ENCODE measurements around the gene WDR31. TPM values are rescaled to one million over a fixed set of nuclear protein-coding genes. Genes with fewer than 3 reads are reported as not detected.
"Not testable (repeated sequence)": the region's sequence is repeated elsewhere in the genome, so short reads cannot be mapped to it uniquely, and the experiment has no call there.

WDR31 gene
- polyA plus RNA-seq, 1 donor from 2014 or later = 0.13 TPM

DNA sequence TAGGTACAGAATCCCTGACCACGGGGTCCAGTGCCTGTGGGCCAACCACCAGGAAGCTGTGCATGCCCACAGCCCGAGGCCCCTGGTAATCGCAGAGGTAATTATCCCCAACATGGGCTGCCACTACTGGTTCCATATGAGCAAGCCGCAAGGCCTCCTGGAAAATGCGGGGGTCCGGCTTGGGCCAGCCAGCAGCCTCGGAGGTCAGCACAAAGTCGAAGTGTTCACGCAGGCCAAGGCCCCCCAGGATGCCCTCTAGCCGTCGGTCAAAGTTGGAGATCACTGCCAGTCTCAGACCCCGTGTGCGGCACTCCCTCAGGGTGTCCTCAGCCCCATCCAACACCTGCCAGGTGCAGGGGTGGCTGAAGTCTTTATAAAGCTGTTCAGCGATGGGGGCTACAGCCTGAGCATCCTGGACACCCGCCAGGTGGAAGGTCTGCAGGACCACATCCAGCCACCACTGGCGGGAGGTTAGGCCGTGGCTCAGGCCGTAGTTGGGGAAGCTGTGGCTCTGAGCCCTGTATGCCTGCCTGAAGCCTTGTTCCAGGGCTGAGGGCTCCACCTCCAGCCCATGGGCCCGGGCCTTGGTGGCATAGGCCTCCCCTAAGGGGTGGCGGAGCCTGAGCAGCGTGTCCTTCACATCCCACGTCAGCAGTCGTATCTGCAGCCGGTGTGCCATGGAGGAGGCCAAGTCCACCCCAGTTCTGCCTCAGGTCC is 33.8 kb upstream of the WDR31 start:
- Mint-ChIP-seq H3K4me3 (peak overlapping the region in 1 of 4 donors; percentile 91), H3K9me3 (no peaks in the 10 kb centered on the region), H3K36me3 (no peaks in the 10 kb centered on the region), H3K27ac (no peak overlapping the region), H3K27me3 (no peaks in the 10 kb centered on the region), H3K4me1 (peaks cover 9 to 11% (median 10%) of the 10 kb centered on the region in 3 donors)

DNA sequence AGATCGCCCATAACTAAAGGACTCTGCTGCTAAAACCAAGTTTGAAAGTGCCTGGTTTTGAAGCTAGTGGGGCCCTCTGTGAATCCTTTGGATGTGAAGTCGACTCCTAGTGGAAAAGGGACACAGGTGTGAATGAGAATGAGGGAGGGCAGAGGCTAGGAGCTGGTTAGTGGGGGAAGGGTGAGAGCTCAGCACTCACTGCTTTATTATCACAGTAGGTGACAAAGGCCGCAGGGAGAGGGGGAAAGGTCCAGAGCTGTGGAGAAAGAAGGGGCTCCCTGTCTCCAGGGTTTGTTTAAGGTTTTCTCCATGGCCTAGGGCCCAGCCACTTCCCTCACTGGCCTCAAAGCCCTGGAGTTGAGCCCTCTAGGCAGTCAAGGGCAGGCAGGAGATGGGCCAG is 33.2 kb upstream of the WDR31 start:
- Mint-ChIP-seq H3K27me3 (no peaks in the 10 kb centered on the region), H3K4me1 (peaks cover 9 to 11% (median 10%) of the 10 kb centered on the region in 3 donors), H3K27ac (no peak overlapping the region), H3K36me3 (no peaks in the 10 kb centered on the region), H3K9me3 (no peaks in the 10 kb centered on the region), H3K4me3 (peak overlapping the region in 1 of 4 donors; percentile 32)

DNA sequence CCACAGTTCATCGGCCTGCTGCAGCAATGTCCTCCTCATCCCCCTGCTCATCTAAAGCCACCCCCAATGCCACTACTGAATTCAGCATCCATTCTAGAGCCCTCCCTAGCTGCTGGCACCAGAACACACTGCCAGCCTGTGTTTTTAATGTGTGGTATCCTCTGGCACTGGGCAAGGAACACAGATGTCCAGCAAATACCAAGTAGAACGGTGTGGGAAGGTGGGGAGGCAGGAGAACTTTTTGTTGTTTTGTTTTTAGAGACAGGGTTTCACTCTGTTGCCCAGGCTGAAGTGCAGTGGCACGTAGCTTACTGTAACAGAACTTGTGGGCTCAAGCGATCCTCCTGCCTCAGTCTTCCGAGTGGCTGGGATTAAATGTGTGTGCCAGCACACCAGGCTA is 32.0 kb upstream of the WDR31 start:
- peak overlapping the region in 1 of 3 donors; percentile 15 for H3K27ac Mint-ChIP-seq
- H3K4me3 Mint-ChIP-seq = no peak overlapping the region
- no peaks in the 10 kb centered on the region for H3K9me3 Mint-ChIP-seq
- peaks cover 9 to 11% (median 10%) of the 10 kb centered on the region in 3 donors for H3K4me1 Mint-ChIP-seq
- no peaks in the 10 kb centered on the region for H3K27me3 Mint-ChIP-seq
- H3K36me3 Mint-ChIP-seq = no peaks in the 10 kb centered on the region

DNA sequence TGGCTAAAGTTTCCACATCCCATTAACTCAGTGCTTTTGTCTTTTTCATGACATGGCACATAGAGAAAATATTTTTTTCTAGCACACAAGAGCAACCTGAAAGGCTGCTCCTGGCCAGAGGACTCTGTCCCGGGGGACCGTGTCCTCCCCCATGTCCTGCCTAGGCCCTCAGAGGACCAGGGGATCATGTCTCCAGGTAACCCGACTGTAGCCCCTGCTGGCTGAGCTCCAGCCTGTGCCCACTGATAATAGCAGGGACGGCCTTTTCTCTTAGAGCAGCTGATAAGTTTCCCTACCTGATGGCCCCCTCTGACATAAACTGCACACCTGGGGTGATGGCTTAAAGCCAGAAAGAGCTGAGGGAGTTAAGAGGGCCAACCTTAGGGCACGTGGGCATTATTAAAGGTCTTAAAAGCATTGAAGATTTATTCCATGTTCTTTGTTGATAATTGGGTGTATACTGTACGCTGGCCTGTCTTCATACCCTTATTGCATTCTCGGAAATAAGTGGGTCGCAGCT is 30.8 kb upstream of the WDR31 start:
- peaks cover 9 to 11% (median 9%) of the 10 kb centered on the region in 3 donors for H3K4me1 Mint-ChIP-seq
- H3K27ac Mint-ChIP-seq = no peak overlapping the region
- H3K36me3 Mint-ChIP-seq = no peaks in the 10 kb centered on the region
- H3K4me3 Mint-ChIP-seq = no peak overlapping the region
- no peaks in the 10 kb centered on the region for H3K9me3 Mint-ChIP-seq
- no peaks in the 10 kb centered on the region for H3K27me3 Mint-ChIP-seq

DNA sequence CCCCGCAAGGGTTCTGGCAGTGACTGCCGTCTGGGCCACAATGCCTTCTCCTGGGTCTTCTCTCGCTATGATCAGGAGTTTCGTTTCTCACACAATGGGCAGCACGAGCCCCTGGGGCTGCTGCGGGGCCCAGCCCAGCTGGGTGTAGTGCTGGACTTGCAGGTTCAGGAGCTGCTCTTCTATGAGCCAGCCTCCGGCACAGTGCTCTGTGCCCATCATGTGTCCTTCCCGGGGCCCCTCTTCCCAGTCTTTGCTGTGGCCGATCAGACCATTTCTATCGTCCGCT is 29.7 kb upstream of the WDR31 start:
- no peak overlapping the region for H3K4me3 Mint-ChIP-seq
- peaks cover 0 to 5% (median 4%) of the 10 kb centered on the region in 3 donors for H3K4me1 Mint-ChIP-seq
- no peaks in the 10 kb centered on the region for H3K36me3 Mint-ChIP-seq
- H3K9me3 Mint-ChIP-seq = no peaks in the 10 kb centered on the region
- no peaks in the 10 kb centered on the region for H3K27me3 Mint-ChIP-seq
- no peak overlapping the region for H3K27ac Mint-ChIP-seq

DNA sequence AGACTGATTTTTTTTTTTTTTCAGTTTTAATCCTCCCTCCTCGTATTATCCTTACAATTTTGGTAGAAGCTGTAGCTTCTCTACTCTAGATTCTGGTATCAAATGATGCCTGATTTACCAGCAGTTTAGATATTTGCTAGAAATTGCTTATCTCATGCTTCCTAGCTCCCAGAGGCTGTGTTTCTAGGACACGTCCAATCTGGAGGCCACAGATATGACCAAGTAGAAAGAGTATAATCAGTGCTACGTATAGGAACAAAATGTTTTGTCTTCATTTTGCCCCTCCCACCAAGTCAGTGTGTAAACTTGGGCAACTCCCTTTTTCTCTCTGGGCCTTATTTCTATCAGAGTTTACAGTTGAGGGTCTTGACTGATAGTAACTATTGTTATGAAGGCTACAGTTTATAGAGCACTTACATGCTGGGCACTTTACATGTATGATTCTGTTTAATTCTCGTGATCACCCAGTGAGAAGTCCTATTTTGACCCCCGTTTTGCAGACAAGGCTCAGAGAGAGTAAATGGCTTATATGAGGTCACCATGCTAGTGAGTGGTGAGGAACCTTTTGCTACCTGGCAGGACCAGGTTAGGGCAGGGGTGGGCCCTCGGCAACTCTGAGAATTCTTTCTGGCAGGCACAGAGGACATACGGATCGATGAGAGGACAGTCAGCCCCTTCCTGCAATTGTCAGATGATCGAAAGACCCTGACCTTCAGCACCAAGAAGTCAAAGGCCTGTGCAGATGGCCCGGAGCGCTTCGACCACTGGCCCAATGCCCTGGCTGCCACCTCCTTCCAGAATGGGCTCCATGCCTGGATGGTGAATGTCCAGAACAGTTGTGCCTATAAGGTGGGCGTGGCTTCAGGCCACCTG is 29.1 kb upstream of the WDR31 start:
- H3K4me3 Mint-ChIP-seq = no peak overlapping the region
- H3K27ac Mint-ChIP-seq = no peak overlapping the region
- H3K27me3 Mint-ChIP-seq = no peaks in the 10 kb centered on the region
- no peaks in the 10 kb centered on the region for H3K9me3 Mint-ChIP-seq
- peaks cover 0 to 4% (median under 1%) of the 10 kb centered on the region in 3 donors for H3K4me1 Mint-ChIP-seq
- no peaks in the 10 kb centered on the region for H3K36me3 Mint-ChIP-seq

DNA sequence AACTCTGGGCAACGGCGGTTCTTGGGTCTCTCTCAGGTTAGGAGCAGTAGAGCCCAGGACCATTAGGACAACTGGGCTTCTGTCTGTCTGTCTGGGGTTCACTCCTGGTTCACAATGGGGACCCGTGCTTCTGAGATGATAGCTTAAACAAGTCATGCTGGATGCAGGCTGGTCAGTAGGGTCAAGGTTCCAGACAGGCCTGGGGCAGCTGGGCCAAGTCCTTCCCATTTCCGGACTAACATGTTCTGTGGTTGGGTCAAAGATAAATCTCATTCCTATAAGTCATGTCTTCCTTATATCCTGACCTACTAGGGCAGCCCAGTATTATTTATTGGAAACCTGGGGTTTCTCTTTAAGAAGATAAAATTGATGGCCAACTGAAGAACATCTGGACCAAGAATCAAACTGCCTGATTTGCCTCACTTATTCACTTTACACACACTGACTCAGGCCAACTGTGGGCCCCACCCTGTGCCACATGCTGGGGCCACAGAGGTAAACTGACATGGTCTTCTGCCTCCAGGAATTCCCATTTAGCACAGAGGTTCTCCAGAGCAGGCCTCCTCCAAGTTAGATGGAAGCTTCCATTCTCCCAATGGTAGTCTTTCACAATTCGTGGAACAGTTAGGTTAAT is 28.4 kb upstream of the WDR31 start:
- Mint-ChIP-seq H3K4me3 (no peak overlapping the region), H3K4me1 (peaks cover 0 to 4% (median 0%) of the 10 kb centered on the region in 3 donors), H3K27me3 (no peaks in the 10 kb centered on the region), H3K9me3 (no peaks in the 10 kb centered on the region), H3K27ac (no peak overlapping the region), H3K36me3 (no peaks in the 10 kb centered on the region)

DNA sequence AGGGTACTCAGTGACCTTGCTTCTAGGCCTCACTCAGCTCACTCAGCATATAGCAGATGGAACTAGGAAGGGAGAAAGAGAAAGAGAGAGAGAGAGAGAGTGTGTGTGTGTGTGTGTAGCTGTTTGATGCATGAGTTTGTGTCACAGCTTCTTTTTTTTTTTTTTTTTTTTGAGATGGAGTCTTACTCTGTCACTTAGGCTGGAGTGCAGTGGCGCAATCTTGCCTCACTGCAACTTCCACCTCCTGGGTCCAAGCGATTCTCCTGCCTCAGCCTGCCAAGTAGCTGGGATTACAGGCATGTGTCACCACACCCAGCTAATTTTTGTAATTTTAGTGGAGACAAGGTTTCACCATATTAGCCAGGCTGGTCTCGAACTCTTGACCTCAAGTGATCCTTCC is 25.6 kb upstream of the WDR31 start:
- not testable (repeated sequence) for H3K9me3 Mint-ChIP-seq, H3K4me3 Mint-ChIP-seq, H3K36me3 Mint-ChIP-seq, H3K27me3 Mint-ChIP-seq, H3K4me1 Mint-ChIP-seq
- H3K27ac Mint-ChIP-seq = peak overlapping the region in 1 of 3 donors; percentile 4

DNA sequence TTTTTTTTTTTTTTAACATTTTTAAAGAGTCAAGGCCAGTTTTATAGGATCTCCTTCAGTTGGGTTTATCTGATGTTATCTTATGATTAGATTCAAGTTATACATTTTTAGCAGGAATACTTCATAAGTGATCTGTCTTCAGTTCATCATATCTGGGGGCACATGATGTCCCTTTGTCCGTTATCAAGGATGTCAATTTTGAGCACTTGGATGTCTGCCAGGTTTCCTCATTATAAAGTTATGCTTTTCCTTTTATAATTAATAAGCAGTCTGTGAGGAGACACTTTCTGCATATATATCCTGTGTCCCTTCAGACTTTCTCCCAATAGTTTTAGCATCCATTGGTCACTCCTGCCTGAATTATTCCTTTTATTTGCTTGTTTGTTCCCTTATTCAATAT is 24.9 kb upstream of the WDR31 start:
- no peaks in the 10 kb centered on the region for H3K4me1 Mint-ChIP-seq
- no peaks in the 10 kb centered on the region for H3K9me3 Mint-ChIP-seq
- peaks cover 3% of the 10 kb centered on the region for H3K36me3 Mint-ChIP-seq
- no peak overlapping the region for H3K4me3 Mint-ChIP-seq
- H3K27ac Mint-ChIP-seq = no peak overlapping the region
- no peaks in the 10 kb centered on the region for H3K27me3 Mint-ChIP-seq

DNA sequence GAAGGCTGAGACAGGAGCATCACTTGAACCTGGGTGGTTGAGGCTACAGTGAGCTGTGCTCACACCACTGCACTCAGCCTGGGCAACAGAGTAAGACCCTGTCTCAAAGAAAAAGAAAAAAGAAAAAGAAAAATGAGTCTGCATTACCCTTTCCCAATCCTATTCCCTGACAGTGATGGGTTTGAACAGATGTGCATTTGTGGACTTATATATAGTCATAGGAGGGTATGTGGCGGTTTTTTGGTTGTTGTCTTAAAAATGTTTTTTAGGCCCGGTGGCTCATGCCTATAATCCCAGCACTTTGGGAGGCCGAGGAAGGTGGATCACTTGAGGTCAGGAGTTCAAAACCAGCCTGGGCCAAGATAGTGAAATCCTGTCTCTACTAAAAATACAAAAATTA is 23.3 kb upstream of the WDR31 start:
- no peaks in the 10 kb centered on the region for H3K4me1 Mint-ChIP-seq
- H3K4me3 Mint-ChIP-seq = no peak overlapping the region
- no peak overlapping the region for H3K27ac Mint-ChIP-seq
- H3K27me3 Mint-ChIP-seq = no peaks in the 10 kb centered on the region
- peaks cover 5% of the 10 kb centered on the region for H3K36me3 Mint-ChIP-seq
- H3K9me3 Mint-ChIP-seq = no peaks in the 10 kb centered on the region

DNA sequence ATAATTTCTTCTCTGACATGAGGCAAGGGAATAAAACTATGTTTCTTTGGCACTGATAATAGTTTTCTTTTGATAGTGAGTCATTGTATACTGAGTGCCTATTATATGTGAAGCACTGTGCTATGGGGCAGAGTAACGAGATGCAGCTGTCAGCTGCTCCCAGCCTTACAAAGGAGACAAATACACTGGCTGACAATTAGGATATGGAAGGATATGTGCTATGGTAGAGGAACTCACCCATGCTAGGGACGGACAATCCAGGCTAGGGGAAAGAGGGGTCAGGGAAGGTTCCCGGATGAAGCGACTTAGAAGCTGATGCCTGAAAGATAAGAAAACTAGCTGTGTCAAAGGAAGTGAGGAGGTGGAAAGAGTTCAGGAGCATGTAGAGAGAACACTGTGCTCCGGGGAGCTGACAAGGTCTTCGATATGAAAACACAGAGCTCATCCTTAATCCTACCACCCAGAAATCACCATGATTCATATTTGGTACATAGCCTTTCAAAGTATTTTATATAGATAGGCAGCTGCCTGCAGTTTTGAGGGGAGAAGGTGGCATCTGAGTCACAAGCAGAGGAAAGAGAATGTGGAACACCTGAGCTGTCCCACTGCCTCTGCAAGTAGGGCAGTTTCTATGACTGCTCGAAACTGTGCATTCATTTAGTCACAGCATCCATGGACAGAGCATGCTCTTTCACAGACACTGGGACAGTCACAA is 21.4 kb upstream of the WDR31 start:
- H3K4me1 Mint-ChIP-seq = no peaks in the 10 kb centered on the region
- H3K4me3 Mint-ChIP-seq = no peak overlapping the region
- H3K36me3 Mint-ChIP-seq = peaks cover 5% of the 10 kb centered on the region
- H3K9me3 Mint-ChIP-seq = no peaks in the 10 kb centered on the region
- H3K27me3 Mint-ChIP-seq = no peaks in the 10 kb centered on the region
- H3K27ac Mint-ChIP-seq = no peak overlapping the region

DNA sequence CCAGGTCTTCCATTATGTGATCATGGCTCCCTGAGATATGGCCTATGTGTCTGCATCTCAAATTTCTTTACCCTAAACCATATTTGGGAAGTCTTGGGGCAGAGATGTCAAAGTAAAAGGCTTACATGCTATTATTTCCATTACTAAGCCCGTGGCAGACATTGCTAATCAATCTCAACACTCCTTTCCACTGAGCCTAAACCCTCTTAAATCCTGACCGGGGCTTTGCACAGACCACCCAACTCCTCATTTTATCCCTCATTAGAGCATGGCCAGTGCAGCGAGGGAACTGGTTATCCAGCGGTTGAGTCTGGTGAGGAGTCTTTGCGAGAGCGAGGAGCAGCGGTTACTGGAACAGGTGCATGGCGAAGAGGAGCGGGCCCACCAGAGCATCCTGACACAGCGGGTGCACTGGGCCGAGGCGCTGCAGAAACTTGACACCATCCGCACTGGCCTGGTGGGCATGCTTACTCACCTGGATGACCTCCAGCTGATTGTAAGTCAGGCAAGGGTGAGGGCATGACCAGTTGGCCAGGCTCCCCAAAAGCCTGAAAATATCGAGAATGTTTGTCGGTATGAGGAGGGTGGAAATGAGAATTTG is 20.3 kb upstream of the WDR31 start:
- H3K27ac Mint-ChIP-seq = peak overlapping the region in 1 of 3 donors; percentile 40
- H3K27me3 Mint-ChIP-seq = no peaks in the 10 kb centered on the region
- H3K4me3 Mint-ChIP-seq = no peak overlapping the region
- no peaks in the 10 kb centered on the region for H3K4me1 Mint-ChIP-seq
- no peaks in the 10 kb centered on the region for H3K9me3 Mint-ChIP-seq
- peaks cover 5% of the 10 kb centered on the region for H3K36me3 Mint-ChIP-seq

DNA sequence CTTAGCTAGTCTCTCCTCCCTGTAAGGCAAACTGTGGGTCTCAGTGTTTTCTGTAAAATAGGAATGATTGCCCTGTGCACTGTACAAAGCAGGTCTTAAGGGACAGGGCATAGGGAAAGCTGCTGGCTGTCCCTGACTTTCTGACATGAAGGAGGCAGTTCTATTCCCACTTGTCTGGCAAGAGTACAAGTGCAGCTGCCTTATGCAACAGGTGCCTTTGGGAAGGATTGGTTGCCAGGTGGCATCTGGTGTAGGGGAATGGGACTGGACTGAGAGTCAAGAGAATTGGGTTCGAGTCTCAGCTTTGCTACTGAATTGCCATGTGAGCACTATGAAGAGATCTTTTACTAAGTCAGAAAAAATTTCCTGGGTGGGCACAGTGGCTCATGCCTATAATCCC is 19.3 kb upstream of the WDR31 start:
- Mint-ChIP-seq H3K36me3 (peaks cover 5% of the 10 kb centered on the region), H3K27me3 (no peaks in the 10 kb centered on the region), H3K9me3 (no peaks in the 10 kb centered on the region), H3K4me1 (no peaks in the 10 kb centered on the region), H3K27ac (no peak overlapping the region), H3K4me3 (no peak overlapping the region)

DNA sequence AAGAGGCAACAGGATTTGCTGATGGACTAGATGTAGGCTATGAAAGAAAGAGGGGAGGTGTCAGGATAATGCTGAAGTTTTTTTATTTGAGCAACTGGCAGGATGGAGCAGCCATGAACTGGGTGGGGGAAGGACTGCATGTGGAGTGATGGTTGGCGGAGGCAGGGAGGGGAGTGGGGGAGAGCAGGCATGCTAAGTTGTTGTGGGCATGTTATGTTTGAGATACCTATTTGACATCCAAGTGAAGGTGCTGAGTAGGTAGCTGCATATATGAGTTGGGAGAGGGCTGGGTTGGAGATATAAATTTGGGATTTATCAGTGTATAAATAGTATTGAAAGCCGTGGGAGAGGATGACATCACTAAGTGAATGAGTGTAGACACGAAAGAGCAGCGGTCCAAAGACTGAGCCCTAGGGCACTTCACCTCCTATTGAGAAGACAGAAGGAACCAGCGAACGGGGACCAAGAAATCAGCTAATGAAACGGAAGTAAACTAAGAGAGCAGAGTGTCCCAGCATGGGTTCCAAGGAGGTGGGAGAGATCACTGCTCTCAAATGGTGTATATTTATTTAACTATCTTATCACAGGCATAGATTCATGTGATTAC is 16.7 kb upstream of the WDR31 start:
- Mint-ChIP-seq H3K27me3 (peaks cover 9% of the 10 kb centered on the region), H3K9me3 (no peaks in the 10 kb centered on the region), H3K4me3 (peak overlapping the region in 1 of 4 donors; percentile 61), H3K4me1 (no peaks in the 10 kb centered on the region), H3K36me3 (peaks cover 3% of the 10 kb centered on the region), H3K27ac (no peak overlapping the region)
